Trophoblast cell (in vitro differentiated cells and primary cell): ENCODE data around the gene ARHGEF3.

Experiments used
- DNase-seq, 2 donors: peaks; one replicate each; pipeline ENCODE4 v3.0.0-alpha.2; 2016
- H2AFZ ChIP-seq: 2 replicates; pipeline ENCODE4 v1.6.1; 2013; ENCODE audit warnings: low read length, moderate library complexity, mild to moderate bottlenecking; ENCODE audit not compliant: insufficient read depth, poor library complexity
- H2AK5ac ChIP-seq: 2 replicates; pipeline ENCODE4 v1.6.1; 2013; ENCODE audit warnings: mild to moderate bottlenecking, low read length
- H2BK120ac ChIP-seq: 2 replicates; pipeline ENCODE4 v1.6.1; 2013; ENCODE audit warnings: low read length, mild to moderate bottlenecking, moderate library complexity; ENCODE audit not compliant: insufficient read depth, poor library complexity
- H2BK12ac ChIP-seq: 2 replicates; pipeline ENCODE4 v1.6.1; 2013; ENCODE audit warnings: mild to moderate bottlenecking, low read length, moderate library complexity
- H2BK5ac ChIP-seq: 2 replicates; pipeline ENCODE4 v1.6.1; 2013; ENCODE audit warnings: low read length, low read depth, moderate library complexity, mild to moderate bottlenecking; ENCODE audit not compliant: poor library complexity
- H3K14ac ChIP-seq: 2 replicates; pipeline ENCODE4 v1.6.1; 2013; ENCODE audit warnings: mild to moderate bottlenecking, low read length
- H3K18ac ChIP-seq: 2 replicates; pipeline ENCODE4 v1.6.1; 2013; ENCODE audit warnings: mild to moderate bottlenecking, low read length
- H3K23ac ChIP-seq: 2 replicates; pipeline ENCODE4 v1.6.1; 2013; ENCODE audit warnings: low read length
- H3K27ac ChIP-seq: 2 replicates; pipeline ENCODE4 v1.5.1; 2013; ENCODE audit warnings: low read depth, mild to moderate bottlenecking, inconsistent platforms, low read length, moderate library complexity
- H3K27me3 ChIP-seq: 2 replicates; pipeline ENCODE4 v1.6.1; 2013; ENCODE audit warnings: inconsistent platforms, mild to moderate bottlenecking, low read length, moderate library complexity; ENCODE audit not compliant: insufficient read depth
- H3K36me3 ChIP-seq, 2 experiments: 1 replicate in 1 of 2; 2 replicates in 1 of 2; pipeline ENCODE4 v1.6.1; 2013; ENCODE audit warnings: low read length in 2 of 2, mild to moderate bottlenecking in 2 of 2, moderate library complexity in 1 of 2; ENCODE audit not compliant: insufficient read depth in 2 of 2, control insufficient read depth in 1 of 2
- H3K4ac ChIP-seq: 2 replicates; pipeline ENCODE4 v1.6.1; 2013; ENCODE audit warnings: low read depth, mild to moderate bottlenecking, low read length, moderate library complexity
- H3K4me1 ChIP-seq, 2 experiments: 1 replicate in 1 of 2; 2 replicates in 1 of 2; pipeline ENCODE4 v1.6.1; 2013; ENCODE audit warnings: low read length in 2 of 2, mild to moderate bottlenecking in 2 of 2, moderate library complexity in 1 of 2; ENCODE audit not compliant: insufficient read depth in 2 of 2, control insufficient read depth in 1 of 2
- H3K4me2 ChIP-seq: 2 replicates; pipeline ENCODE4 v1.6.1; 2013; ENCODE audit warnings: inconsistent platforms, mild to moderate bottlenecking, low read length, moderate library complexity
- H3K4me3 ChIP-seq: 2 replicates; pipeline ENCODE4 v1.5.1; 2013; ENCODE audit warnings: mild to moderate bottlenecking, low read depth, low read length, inconsistent platforms
- H3K79me1 ChIP-seq: one replicate; pipeline ENCODE4 v1.6.1; 2013; ENCODE audit warnings: low read length
- H3K79me2 ChIP-seq: 2 replicates; pipeline ENCODE4 v1.6.1; 2013; ENCODE audit warnings: low read length, mild to moderate bottlenecking; ENCODE audit not compliant: control insufficient read depth, insufficient read depth, poor library complexity
- H3K9ac ChIP-seq: 2 replicates; pipeline ENCODE4 v1.6.1; 2013; ENCODE audit warnings: mild to moderate bottlenecking, low read length
- H3K9me3 ChIP-seq: 2 replicates; pipeline ENCODE4 v1.6.1; 2013; ENCODE audit warnings: low read depth, mild to moderate bottlenecking, control low read depth, inconsistent platforms, low read length; ENCODE audit not compliant: insufficient read depth
- H4K12ac ChIP-seq: 2 replicates; pipeline ENCODE4 v1.6.1; 2013; ENCODE audit warnings: low read depth, mild to moderate bottlenecking, low read length, moderate library complexity
- H4K8ac ChIP-seq: 2 replicates; pipeline ENCODE4 v1.6.1; 2013; ENCODE audit warnings: low read depth, mild to moderate bottlenecking, low read length, moderate library complexity
- H4K91ac ChIP-seq: one replicate; pipeline ENCODE4 v1.6.1; 2013; ENCODE audit warnings: low read depth, mild to moderate bottlenecking, low read length, moderate library complexity
- WGBS: extraction: QIAGEN DNeasy Blood & Tissue Kit; methylation state at CpG from one replicate; pipeline ENCODE4 v1.1.7; 2013; ENCODE audit warnings: missing lambda C conversion rate; ENCODE audit not compliant: insufficient read length, insufficient coverage; ENCODE audit errors: extremely low coverage; 5-methylcytosine and 5-hydroxymethylcytosine counted together

The ARHGEF3 gene

GRCh38 chr3:56839784-56840715 lies 38.3 kb upstream of the ARHGEF3 start:
- Histone ChIP-seq H3K4me1 (peaks cover 2 to 15% of the 10 kb centered on the region in 2 experiments), H3K79me2 (no peaks in the 10 kb centered on the region), H2BK120ac (peak overlapping the region; percentile 62), H2AFZ (no peak overlapping the region), H2BK12ac (no peak overlapping the region), H3K36me3 (no peaks in the 10 kb centered on the region), H4K91ac (peak overlapping the region; percentile 57), H3K14ac (no peak overlapping the region), H3K4ac (peak overlapping the region; percentile 37), H3K23ac (no peak overlapping the region), H3K4me2 (peak overlapping the region; percentile 34), H3K18ac (no peak overlapping the region), H4K8ac (no peak overlapping the region), H3K4me3 (no peak overlapping the region), H3K79me1 (peaks cover 7% of the 10 kb centered on the region), H3K9me3 (no peaks in the 10 kb centered on the region), H4K12ac (no peak overlapping the region), H3K9ac (no peak overlapping the region), H3K27ac (peak overlapping the region; percentile 88), H3K27me3 (no peaks in the 10 kb centered on the region), H2BK5ac (no peak overlapping the region), H2AK5ac (no peak overlapping the region)
- WGBS = no CpG with 5 or more reads among the region's 9 CpGs
- DNase-seq = peak; percentile 46 to 54

GRCh38 chr3:56838448-56838847 lies 36.7 kb upstream of the ARHGEF3 start:
- H3K18ac ChIP-seq = no peak overlapping the region
- H3K9ac ChIP-seq = no peak overlapping the region
- H3K36me3 ChIP-seq = no peaks in the 10 kb centered on the region
- no CpG with 5 or more reads among the region's 4 CpGs for WGBS
- H3K4ac ChIP-seq = no peak overlapping the region
- H2AFZ ChIP-seq = no peak overlapping the region
- peaks cover 7% of the 10 kb centered on the region for H3K79me1 ChIP-seq
- no peak for DNase-seq
- H3K27ac ChIP-seq = no peak overlapping the region
- H3K4me2 ChIP-seq = no peak overlapping the region
- no peak overlapping the region for H3K23ac ChIP-seq
- no peak overlapping the region for H3K14ac ChIP-seq
- H3K9me3 ChIP-seq = no peaks in the 10 kb centered on the region
- no peaks in the 10 kb centered on the region for H3K79me2 ChIP-seq
- H4K91ac ChIP-seq = no peak overlapping the region
- H3K4me1 ChIP-seq = peaks cover 2 to 15% of the 10 kb centered on the region in 2 experiments
- H2BK12ac ChIP-seq = no peak overlapping the region
- no peak overlapping the region for H3K4me3 ChIP-seq
- H2AK5ac ChIP-seq = no peak overlapping the region
- no peak overlapping the region for H4K8ac ChIP-seq
- H2BK5ac ChIP-seq = no peak overlapping the region
- H4K12ac ChIP-seq = no peak overlapping the region
- no peaks in the 10 kb centered on the region for H3K27me3 ChIP-seq
- no peak overlapping the region for H2BK120ac ChIP-seq

DNA sequence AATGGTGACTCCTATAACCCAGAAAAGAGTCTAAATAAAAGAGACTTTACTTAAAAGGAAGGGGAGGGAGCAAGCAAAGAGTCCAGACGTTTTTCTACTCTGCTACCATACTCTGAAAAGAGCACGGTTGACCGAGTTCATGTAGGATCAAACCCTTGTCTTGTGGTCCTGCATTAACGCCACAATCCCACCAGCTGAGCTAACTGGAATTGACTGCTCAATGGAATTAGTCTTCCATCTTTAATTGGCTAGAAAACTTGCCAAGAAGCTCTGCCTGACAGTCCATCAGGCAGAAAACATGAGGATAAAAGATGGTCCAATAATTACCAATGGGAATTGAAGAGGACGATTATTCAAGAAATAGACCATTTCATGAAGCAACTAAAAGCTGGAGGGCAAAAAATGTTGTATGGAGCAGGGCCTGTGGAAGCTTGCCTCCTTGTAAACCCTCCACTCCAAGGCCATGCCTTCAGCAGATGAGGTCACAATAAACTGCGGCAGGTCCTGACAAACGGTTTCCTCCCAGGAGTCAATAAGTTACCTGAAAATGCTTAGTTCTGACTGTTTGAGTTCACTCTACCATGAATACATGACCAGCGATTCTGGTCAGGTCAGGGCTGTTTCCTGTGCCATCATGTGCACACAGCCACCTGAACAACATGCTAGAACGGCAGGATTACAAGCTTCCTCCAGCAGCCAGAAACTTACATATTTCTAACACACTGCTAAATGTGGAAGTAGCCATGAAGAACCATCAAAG lies 35.6 kb upstream of the ARHGEF3 start:
- H3K18ac ChIP-seq = no peak overlapping the region
- no peaks in the 10 kb centered on the region for H3K27me3 ChIP-seq
- no peak overlapping the region for H2AFZ ChIP-seq
- no peaks in the 10 kb centered on the region for H3K9me3 ChIP-seq
- no peak overlapping the region for H2BK120ac ChIP-seq
- H3K79me1 ChIP-seq = peaks cover 7% of the 10 kb centered on the region
- no peak overlapping the region for H4K8ac ChIP-seq
- H3K4ac ChIP-seq = no peak overlapping the region
- no peak overlapping the region for H2BK5ac ChIP-seq
- H3K9ac ChIP-seq = no peak overlapping the region
- H2AK5ac ChIP-seq = no peak overlapping the region
- no peak overlapping the region for H3K4me3 ChIP-seq
- no peaks in the 10 kb centered on the region for H3K79me2 ChIP-seq
- peaks cover 2 to 15% of the 10 kb centered on the region in 2 experiments for H3K4me1 ChIP-seq
- DNase-seq = no peak
- H2BK12ac ChIP-seq = no peak overlapping the region
- no peak overlapping the region for H3K27ac ChIP-seq
- no peak overlapping the region for H3K4me2 ChIP-seq
- WGBS = no CpG with 5 or more reads among the region's 9 CpGs
- no peaks in the 10 kb centered on the region for H3K36me3 ChIP-seq
- peak overlapping the region; percentile 34 for H4K91ac ChIP-seq
- no peak overlapping the region for H4K12ac ChIP-seq
- no peak overlapping the region for H3K14ac ChIP-seq
- no peak overlapping the region for H3K23ac ChIP-seq

DNA sequence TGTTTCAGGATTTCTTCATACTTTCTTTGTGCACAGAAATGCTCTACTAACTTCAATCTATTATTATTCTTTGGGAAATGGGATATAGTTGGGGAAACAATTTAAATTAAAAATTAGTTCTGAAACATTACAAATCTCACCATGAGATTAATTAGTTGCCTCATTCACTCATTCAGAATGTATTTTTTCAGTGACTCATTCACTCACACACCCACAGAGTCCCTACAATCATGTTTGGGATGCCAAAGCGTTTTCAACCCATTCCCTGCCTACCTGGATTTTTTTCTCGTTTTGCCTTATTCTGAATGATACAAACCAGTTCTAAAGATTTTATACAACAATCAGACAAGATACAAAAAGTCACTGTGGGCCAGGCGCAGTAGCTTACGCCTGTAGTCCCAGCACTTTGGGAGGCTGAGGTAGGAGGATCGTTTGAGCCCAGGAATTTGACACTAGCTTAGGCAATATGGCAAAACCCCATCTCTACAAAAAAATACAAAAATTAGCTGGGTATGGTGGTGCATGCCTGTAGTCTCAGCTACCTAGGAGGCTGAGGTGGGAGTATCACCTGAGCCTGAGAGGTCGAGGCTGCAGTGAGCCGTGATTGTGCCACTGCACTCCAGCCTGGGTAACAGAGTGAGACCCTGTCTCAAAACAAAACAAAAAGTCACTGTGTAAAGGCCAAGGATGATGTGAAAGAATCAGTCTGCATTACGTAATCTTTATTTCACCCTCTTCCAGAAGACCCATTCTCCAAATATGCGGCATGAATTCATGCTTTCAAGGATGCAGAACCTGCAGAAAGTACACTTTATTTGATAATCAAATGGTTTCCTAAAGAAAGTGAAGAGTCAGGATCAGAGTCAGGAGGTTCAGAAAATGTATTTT lies 34.8 kb upstream of the ARHGEF3 start:
- H2BK120ac ChIP-seq = no peak overlapping the region
- H4K91ac ChIP-seq = no peak overlapping the region
- no peak overlapping the region for H4K12ac ChIP-seq
- H3K4me3 ChIP-seq = no peak overlapping the region
- no peaks in the 10 kb centered on the region for H3K9me3 ChIP-seq
- no peak overlapping the region for H3K4ac ChIP-seq
- H3K27me3 ChIP-seq = no peaks in the 10 kb centered on the region
- H3K18ac ChIP-seq = no peak overlapping the region
- no peaks in the 10 kb centered on the region for H3K79me2 ChIP-seq
- H3K36me3 ChIP-seq = no peaks in the 10 kb centered on the region
- H3K14ac ChIP-seq = no peak overlapping the region
- no CpG with 5 or more reads among the region's 9 CpGs for WGBS
- H3K9ac ChIP-seq = no peak overlapping the region
- H3K4me1 ChIP-seq = peaks cover 2 to 15% of the 10 kb centered on the region in 2 experiments
- H2AFZ ChIP-seq = no peak overlapping the region
- H2BK5ac ChIP-seq = no peak overlapping the region
- H3K27ac ChIP-seq = no peak overlapping the region
- no peak overlapping the region for H2BK12ac ChIP-seq
- DNase-seq = peak in 1 of 2 donors; percentile 52
- peaks cover 7% of the 10 kb centered on the region for H3K79me1 ChIP-seq
- no peak overlapping the region for H4K8ac ChIP-seq
- H3K4me2 ChIP-seq = no peak overlapping the region
- H2AK5ac ChIP-seq = no peak overlapping the region
- H3K23ac ChIP-seq = no peak overlapping the region
